ENCODE data around the gene EPB41. TPM values are rescaled to one million over a fixed set of nuclear protein-coding genes. Genes with fewer than 3 reads are reported as not detected.

Gene EPB41
- total RNA-seq, 1 experiment from 2014 or later, result 41.7 TPM

GRCh38 chr1:29004798-29005197 lies 90.4 kb downstream of the EPB41 start:
- TF ChIP-seq SP1 (IDR thresholded peaks at IDR 0.05; ENCODE audit: low read depth) (no peak), JUND (IDR thresholded peaks at IDR 0.05) (no peak), SRF (IDR thresholded peaks at IDR 0.05; ENCODE audit: low read depth) (no peak), ATF3 (IDR thresholded peaks at IDR 0.05) (no peak), POLR2AphosphoS5 (IDR thresholded peaks at IDR 0.05; ENCODE audit: low read depth, low read length) (no peak), SIN3A (IDR thresholded peaks at IDR 0.05; ENCODE audit: low read depth) (no peak), FOSL1 (IDR thresholded peaks at IDR 0.05; ENCODE audit: low read depth) (no peak), CBX3 (IDR thresholded peaks at IDR 0.05; ENCODE audit: low read depth) (no peak), RAD21 (IDR thresholded peaks at IDR 0.05; ENCODE audit: low read depth) (no peak), TCF7L2 (IDR thresholded peaks at IDR 0.05; ENCODE audit: borderline replicate concordance, extremely low read depth, insufficient read depth, insufficient read length) (no peak), EZH2phosphoT487 (IDR thresholded peaks at IDR 0.05; ENCODE audit: borderline replicate concordance) (no peak), CEBPB (IDR thresholded peaks at IDR 0.05; ENCODE audit: low read depth) (no peak), ELF1 (IDR thresholded peaks at IDR 0.05; ENCODE audit: borderline replicate concordance, low read depth) (no peak), CTCF (IDR thresholded peaks at IDR 0.05 in 2 of 3, conservative IDR thresholded peaks at IDR 0.05 in 1 of 3; ENCODE audit: borderline replicate concordance in 1 of 3, insufficient read depth in 1 of 3, low read depth in 2 of 3, low read length in 2 of 3) (no peak), EZH2 (IDR thresholded peaks at IDR 0.05) (no peak)
- Histone ChIP-seq H3K27me3 (ENCODE audit: insufficient read depth, low read length) (no peaks in the 10 kb centered on the region), H3K4me2 (ENCODE audit: low read length) (no peak overlapping the region), H3K36me3 (ENCODE audit: control insufficient read depth in 1 of 2, insufficient read depth in 2 of 2, low read length in 2 of 2) (no peaks in the 10 kb centered on the region), H3K9ac (ENCODE audit: low read length) (no peak overlapping the region), H3K79me2 (ENCODE audit: insufficient read depth, low read length) (no peaks in the 10 kb centered on the region), H2AFZ (ENCODE audit: low read depth, low read length, poor library complexity, severe bottlenecking) (no peak overlapping the region), H3K27ac (ENCODE audit: low read depth, low read length) (no peak overlapping the region), H4K20me1 (ENCODE audit: insufficient read depth) (no peaks in the 10 kb centered on the region), H3K4me1 (ENCODE audit: control insufficient read depth in 1 of 2, insufficient read depth in 2 of 2, low read length in 2 of 2) (peaks cover 0 to 7% of the 10 kb centered on the region in 2 experiments; a peak in 1 of 4 replicates), H3K9me3 (ENCODE audit: control insufficient read depth in 1 of 2, insufficient read depth in 1 of 2, low read depth in 1 of 2, low read length in 2 of 2) (no peaks in the 10 kb centered on the region), H3K9me2 (ENCODE audit: insufficient read depth) (no peaks in the 10 kb centered on the region), H3K4me3 (replicated peaks in 1 of 2; ENCODE audit: low read depth in 1 of 2, low read length in 2 of 2) (no peak overlapping the region)
- ChIA-PET CTCF (no interaction called here), POLR2A (no interaction called here), RAD21 (ENCODE audit: low non-redundant PET in 1 of 2, low total read pairs in 2 of 2, uncharacterized antibody in 2 of 2, unreplicated experiment in 2 of 2) (no interaction called here)
- intact Hi-C loops (cut with micrococcal nuclease), result no loop called here
- no peak for DNase-seq (ENCODE audit: low read depth, low spot score)
- no TSS peak for BruUV-seq (replicated peaks)
- no peak for ATAC-seq
